ENCODE results near the gene CAPN8.

CAPN8 gene

DNA sequence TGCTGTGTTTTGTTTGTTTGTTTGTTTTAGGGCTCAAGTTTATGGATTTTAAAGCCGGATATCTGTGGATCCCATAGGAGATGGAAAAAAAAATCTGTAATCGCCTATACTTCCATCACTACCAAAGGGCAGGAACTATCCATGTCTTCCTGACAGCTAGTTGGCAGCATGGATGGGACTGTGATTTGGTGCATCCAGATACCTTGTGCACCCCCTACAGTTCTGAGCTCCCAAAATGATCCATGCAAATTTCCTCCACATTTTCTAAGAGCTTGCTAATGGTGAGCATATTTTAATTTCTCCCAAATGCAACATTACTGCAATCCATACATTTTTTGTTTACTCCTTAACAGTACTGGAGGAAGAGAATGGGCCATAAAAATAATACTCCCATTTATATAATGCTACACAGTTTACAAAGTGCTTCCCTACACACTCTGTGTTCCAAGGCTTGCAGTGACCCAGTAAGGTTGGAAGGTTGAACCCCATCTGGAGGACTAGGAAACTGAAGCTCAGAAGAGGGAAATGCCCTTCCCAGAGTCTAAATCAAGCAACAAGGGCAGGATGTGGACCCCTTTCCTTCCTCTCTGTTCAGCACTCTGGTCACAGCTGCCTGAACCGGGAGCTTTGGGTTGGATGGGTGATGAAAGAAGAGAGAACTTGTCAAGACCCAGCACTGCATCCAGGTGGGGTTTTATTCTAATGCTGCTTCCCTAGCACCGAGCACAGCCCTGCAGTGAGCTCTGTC is 48.0 kb downstream of the CAPN8 start:
- DNase-seq (ENCODE audit: low read depth in 2 of 2), result no peak

DNA sequence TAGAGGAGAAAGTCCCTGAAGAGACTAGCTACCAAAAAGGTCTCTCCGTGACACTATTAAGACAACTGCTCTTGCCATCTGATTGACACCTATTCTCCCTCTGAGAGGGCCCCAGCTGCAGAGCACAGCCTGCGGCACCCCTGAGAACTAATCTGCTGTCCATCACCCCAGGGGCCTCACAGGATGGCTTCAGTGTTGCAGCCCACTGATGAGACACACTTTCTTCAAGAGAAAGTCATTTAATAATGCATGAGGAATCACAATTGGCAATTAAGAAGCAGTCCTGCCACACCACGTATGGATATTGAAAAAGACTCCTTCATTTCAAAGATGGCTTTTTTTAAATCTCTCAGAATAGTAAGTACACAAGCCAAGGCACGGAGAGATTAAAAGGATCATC is 48.9 kb downstream of the CAPN8 start:
- no peak for DNase-seq (ENCODE audit: low read depth in 2 of 2)

DNA sequence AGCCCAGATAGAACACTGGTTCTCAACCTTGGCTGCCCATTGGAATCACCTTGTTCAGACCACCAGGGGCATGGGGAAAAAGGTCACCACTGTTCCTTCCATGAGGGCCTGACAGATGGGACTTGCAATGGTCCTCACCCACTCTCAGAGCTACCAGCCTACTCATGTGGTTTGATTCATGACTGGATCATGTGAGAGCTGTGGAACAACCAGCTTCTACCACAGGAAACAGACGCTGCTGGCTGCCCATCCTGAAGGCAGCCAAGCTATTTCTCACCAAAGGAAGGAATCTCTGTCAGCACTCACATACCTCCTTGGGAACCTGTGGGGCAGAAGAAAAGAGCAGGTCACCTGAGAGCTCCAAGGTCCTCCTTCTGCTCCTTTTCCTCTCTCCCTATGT is 53.6 kb downstream of the CAPN8 start:
- no peak for DNase-seq (ENCODE audit: low read depth in 2 of 2)

GRCh38 chr1:223609977-223610376 is 55.5 kb downstream of the CAPN8 start:
- DNase-seq (ENCODE audit: low read depth in 2 of 2), result no peak

DNA sequence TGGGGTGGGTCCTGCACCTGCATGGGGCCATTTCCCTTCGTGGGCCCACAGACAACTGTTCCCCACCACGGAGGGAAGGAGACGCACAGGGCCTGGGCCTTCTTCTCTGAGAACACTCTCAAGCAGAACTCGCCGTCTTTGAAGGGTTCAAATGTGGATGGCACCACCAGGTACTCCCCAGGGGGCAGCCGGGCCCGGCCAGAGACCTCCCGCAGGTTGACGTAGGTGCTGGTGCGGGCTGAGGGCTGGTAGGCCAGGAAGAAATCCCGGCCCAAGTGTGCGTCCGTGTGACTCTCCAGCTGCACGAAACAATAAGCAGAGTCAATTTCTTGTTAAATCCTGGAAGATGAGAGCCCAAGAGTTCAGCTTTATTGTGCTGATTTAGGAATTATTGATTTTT is 56.4 kb downstream of the CAPN8 start:
- DNase-seq (ENCODE audit: low read depth in 2 of 2), result no peak

DNA sequence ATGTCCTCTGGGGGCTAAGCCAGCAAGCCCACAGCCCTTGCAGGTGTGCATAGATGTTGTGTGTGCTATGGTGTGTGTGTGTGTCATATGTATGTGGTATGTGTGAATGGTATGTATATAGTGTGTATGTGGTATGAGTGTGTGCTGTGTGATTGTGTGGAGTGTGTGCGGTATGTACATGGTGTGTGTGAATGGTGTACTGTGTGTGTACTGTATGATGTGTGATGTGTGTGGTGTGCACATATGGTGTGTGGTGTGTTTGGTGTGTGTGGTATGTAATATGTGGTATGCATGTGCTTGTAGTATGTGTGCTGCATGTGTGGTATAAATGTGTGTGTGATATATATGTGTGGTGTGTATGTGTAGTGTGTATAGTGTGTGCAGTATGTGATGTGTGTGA is 107.0 kb downstream of the CAPN8 start:
- no peak for DNase-seq (ENCODE audit: low read depth in 2 of 2)

GRCh38 chr1:223557130-223557475 is 108.4 kb downstream of the CAPN8 start:
- no peak for DNase-seq (ENCODE audit: low read depth in 2 of 2)

GRCh38 chr1:223556414-223557129 is 108.9 kb downstream of the CAPN8 start:
- DNase-seq (ENCODE audit: low read depth in 2 of 2), result no peak

DNA sequence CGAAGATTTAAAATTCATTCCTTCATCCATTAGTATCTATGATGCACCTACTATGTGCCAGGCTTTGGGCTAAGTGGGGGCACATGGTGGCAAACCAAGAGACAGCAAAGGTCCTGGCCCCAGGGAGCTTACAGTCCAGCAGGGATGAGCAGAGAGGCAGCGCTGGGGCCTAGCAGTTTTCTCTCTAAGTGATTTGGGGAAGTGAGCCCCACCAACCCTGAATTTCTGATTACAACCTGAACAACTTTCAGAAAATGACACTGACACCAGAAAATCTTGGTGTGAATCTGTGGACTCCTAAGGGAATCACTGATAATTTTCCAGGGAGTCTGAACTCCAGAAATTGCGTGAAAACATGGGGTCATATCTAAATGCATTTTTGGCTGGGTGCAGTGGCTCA is 111.5 kb downstream of the CAPN8 start:
- DNase-seq (ENCODE audit: low read depth in 2 of 2), result no peak

GRCh38 chr1:223551610-223552009 is 113.9 kb downstream of the CAPN8 start:
- DNase-seq (ENCODE audit: low read depth in 2 of 2), result no peak

DNA sequence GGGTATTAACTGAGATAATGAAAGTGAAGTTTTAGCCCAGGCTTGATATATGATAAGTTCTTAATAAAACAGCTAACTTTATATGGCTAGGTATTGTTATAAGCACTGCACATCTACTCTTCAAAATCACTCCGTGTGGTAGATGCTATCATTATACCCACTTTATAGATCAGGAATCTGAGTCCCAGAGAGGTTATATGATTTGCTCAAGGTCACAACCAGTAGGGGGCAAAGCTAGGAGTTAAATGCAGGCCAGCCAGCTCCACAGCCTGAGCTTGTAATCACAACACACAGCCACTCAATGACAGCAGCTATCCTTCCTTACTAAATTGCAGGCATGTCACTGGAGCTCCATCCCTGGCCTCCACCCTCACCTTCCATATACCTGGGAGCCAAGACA is 115.8 kb downstream of the CAPN8 start:
- DNase-seq (ENCODE audit: low read depth in 2 of 2), result no peak

DNA sequence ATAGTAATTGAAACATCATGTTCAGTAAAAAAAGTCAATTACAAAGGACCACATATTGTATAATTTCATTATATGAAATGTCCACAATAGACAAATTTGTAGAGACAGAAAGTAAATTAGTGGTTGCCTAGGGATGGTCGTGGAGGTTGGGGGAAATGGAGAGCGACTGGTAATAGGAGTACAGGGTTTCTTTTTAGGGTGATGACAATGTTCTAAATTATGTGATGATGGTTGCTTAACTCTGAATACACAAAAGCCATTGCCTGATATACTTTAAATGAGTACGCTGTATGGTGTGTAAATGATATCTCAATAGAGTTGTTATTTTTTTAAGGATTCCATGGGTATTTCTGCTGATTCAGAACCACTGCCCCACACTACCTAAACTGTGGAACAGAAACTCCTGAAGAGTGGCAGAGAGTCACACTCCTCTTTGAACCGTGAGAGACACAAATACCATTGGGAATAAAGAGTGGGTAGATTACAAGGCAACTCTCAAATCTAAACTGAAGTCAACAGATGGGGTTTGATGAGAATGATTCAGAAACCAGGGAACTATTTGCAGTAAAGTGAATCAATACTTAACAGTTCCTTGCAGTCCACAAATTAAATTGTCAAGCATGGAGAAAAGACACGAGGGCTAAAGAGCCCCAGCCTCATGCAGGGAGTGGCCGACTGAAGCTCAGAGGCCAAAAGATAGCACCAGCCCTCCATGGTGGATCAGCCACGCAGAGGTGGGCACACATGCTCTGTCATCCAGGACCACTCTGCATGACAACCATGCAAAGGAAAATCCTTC is 118.0 kb downstream of the CAPN8 start:
- no peak for DNase-seq (ENCODE audit: low read depth in 2 of 2)

- no peak for DNase-seq (ENCODE audit: low read depth in 2 of 2)
These were observed 120.2 kb downstream of the CAPN8 start for GRCh38 chr1:223545343-223545742.

DNA sequence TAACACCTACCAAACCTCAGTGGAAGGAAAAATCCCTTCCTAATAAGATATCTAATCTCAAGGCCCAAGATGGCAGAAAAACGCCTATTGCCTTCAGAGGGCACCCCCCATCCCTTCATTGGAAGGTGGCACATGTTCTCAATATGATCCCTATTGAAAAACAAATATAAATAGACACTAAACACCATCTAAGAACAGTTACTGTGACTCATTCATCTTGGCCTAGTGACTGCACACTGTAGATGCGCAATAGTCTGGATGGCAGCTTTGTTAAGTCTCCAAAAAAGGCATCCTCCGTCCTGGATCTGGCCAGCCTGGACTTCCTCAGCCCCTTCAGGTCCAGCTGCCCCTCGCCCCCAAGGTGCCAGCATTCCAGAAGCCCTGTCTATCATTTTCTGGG is 121.9 kb downstream of the CAPN8 start:
- no peak for DNase-seq (ENCODE audit: low read depth in 2 of 2)

DNA sequence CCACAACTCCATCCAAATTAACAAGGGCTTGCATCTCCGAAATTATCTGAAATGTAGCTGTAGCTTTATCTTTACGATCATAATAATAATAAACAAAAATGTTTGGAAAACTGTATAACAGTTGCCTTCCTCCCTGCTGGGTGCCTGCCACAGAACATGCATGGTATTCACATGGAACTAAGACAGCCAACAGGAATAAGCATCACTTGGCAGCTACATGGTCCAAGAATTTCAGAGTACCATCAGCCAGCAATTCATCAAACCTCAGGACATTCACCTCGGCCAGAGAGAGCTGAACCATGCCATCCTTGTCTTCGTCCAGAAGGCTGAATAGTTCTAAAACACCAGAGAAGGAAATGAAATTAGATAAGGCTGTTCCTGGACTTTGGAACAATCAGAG is 122.7 kb downstream of the CAPN8 start:
- DNase-seq (ENCODE audit: low read depth in 2 of 2), result no peak

- no peak for DNase-seq (ENCODE audit: low read depth in 2 of 2)
These were observed 124.9 kb downstream of the CAPN8 start for GRCh38 chr1:223540485-223541106.

GRCh38 chr1:223539750-223540149 is 125.8 kb downstream of the CAPN8 start:
- no peak for DNase-seq (ENCODE audit: low read depth in 2 of 2)

GRCh38 chr1:223538981-223539380 is 126.5 kb downstream of the CAPN8 start:
- no peak for DNase-seq (ENCODE audit: low read depth in 2 of 2)

DNA sequence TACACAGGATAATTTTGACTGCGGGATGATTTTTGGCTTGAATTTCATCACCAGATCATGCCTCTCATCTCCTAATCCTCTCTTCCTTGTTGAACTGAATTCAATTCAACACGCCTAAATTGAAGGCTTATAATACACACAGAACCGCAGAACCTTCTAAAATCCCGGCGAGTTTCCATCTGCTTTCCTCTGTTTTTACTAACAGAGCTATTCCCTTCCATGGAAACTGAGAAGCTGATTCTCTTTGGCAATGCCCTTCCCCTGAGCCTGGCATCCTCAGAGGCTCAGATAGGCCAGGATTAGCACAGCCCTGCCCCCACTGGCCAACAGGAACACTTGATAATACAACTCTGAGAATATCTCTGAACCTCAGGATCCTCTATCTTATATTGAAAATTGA is 130.2 kb downstream of the CAPN8 start:
- no peak for DNase-seq (ENCODE audit: low read depth in 2 of 2)

DNA sequence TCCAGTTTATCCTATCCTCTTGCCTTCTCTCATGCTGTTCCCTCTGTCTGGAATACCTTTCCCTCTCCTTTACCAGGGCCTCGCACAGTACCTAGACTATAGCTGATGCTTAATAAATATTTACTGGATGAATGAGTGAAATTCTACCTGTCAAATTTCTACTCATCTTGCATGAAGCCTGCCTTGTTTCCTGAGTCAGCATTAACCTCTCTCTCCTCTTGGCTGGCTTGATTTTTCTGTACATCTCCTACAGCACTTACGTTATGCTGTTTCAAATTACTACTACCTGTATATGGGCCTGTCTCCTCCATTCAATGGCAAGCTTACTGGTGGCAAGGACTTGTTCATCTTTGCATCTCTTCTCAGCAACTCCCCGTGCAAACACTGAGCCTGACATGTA is 130.8 kb downstream of the CAPN8 start:
- DNase-seq (ENCODE audit: low read depth in 2 of 2), result no peak

DNA sequence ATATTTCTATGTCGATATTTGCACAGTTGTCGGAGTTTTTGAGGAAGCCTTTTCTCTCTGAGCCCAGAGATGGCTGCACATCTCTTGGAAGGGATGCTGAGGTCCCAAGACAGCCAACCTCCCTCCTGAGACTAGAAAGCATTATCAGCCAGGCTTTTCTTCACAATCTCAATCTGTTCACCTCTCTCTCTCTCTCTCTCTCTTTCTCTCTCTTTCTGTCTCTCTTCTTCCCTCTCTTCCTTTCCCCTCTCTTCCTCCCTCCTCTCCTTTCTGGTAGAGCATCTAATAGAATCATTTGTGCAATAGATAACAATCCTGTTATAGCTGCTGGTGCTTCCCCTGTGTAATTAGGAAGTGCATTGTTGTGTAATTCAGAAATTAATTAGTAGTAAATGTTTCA is 131.8 kb downstream of the CAPN8 start:
- DNase-seq (ENCODE audit: low read depth in 2 of 2), result no peak

GRCh38 chr1:223531742-223532341 is 133.7 kb downstream of the CAPN8 start:
- peak in 1 of 2 donors; percentile 8 for DNase-seq (ENCODE audit: low read depth in 2 of 2)
